H9 (cell line): ENCODE results near the gene RBM15. TPM values are rescaled to one million over a fixed set of nuclear protein-coding genes. Genes with fewer than 3 reads are reported as not detected.

Experiments
- DNase-seq: peaks from one replicate; pipeline ENCODE4 v3.0.0-alpha.2; 2017
- H2AFZ ChIP-seq: one replicate; pipeline ENCODE4 v1.6.1; 2013; ENCODE audit warnings: mild to moderate bottlenecking, low read length, control low read depth, moderate library complexity
- H2AK5ac ChIP-seq: 2 replicates; pipeline ENCODE4 v1.6.1; 2013; ENCODE audit warnings: low read length, control low read depth, mixed read lengths; ENCODE audit not compliant: insufficient read length
- H2BK120ac ChIP-seq: one replicate; pipeline ENCODE4 v1.6.1; 2013; ENCODE audit warnings: low read depth, mild to moderate bottlenecking, low read length, control low read depth, inconsistent platforms; ENCODE audit not compliant: poor library complexity, severe bottlenecking
- H2BK12ac ChIP-seq: 2 replicates; pipeline ENCODE4 v1.6.1; 2013; ENCODE audit warnings: low read length, control low read depth, mixed read lengths, low read depth; ENCODE audit not compliant: insufficient read length
- H2BK15ac ChIP-seq: 2 replicates; pipeline ENCODE4 v1.6.1; 2013; ENCODE audit warnings: low read depth, low read length, control low read depth
- H2BK20ac ChIP-seq: one replicate; pipeline ENCODE4 v1.6.1; 2013; ENCODE audit warnings: low read depth, mild to moderate bottlenecking, low read length, control low read depth, inconsistent platforms; ENCODE audit not compliant: poor library complexity, severe bottlenecking
- H2BK5ac ChIP-seq: 2 replicates; pipeline ENCODE4 v1.6.1; 2013; ENCODE audit warnings: low read length, control low read depth, mixed read lengths; ENCODE audit not compliant: insufficient read length
- H3K14ac ChIP-seq: 2 replicates; pipeline ENCODE4 v1.6.1; 2013; ENCODE audit warnings: low read length, control low read depth; ENCODE audit not compliant: insufficient read depth
- H3K18ac ChIP-seq: 2 replicates; pipeline ENCODE4 v1.6.1; 2013; ENCODE audit warnings: low read depth, mild to moderate bottlenecking, mixed read lengths, low read length, control low read depth; ENCODE audit not compliant: insufficient read length
- H3K23ac ChIP-seq: 2 replicates; pipeline ENCODE4 v1.6.1; 2013; ENCODE audit warnings: low read length, control low read depth, mixed read lengths, low read depth; ENCODE audit not compliant: insufficient read length
- H3K23me2 ChIP-seq: 2 replicates; pipeline ENCODE4 v1.6.1; 2013; ENCODE audit warnings: low read depth, mild to moderate bottlenecking, mixed read lengths, low read length, control low read depth; ENCODE audit not compliant: insufficient read length, poor library complexity, severe bottlenecking
- H3K27ac ChIP-seq: 2 replicates; pipeline ENCODE4 v1.5.1; 2013; ENCODE audit warnings: low read length, control low read depth, mixed read lengths, low read depth; ENCODE audit not compliant: insufficient read length
- H3K27me3 ChIP-seq: 2 replicates; pipeline ENCODE4 v1.6.1; 2013; ENCODE audit warnings: low read length, control low read depth, inconsistent platforms; ENCODE audit not compliant: insufficient read depth
- H3K4ac ChIP-seq: 2 replicates; pipeline ENCODE4 v1.6.1; 2013; ENCODE audit warnings: low read depth, mild to moderate bottlenecking, control low read depth, inconsistent platforms, low read length, moderate library complexity
- H3K4me1 ChIP-seq: 2 replicates; pipeline ENCODE4 v1.6.1; 2013; ENCODE audit warnings: low read length, control low read depth, inconsistent platforms; ENCODE audit not compliant: insufficient read depth
- H3K4me2 ChIP-seq: 2 replicates; pipeline ENCODE4 v1.6.1; 2013; ENCODE audit warnings: low read length, control low read depth, mixed read lengths; ENCODE audit not compliant: insufficient read length, insufficient read depth
- H3K56ac ChIP-seq: 2 replicates; pipeline ENCODE4 v1.6.1; 2013; ENCODE audit warnings: low read depth, mild to moderate bottlenecking, mixed read lengths, low read length, control low read depth; ENCODE audit not compliant: insufficient read length
- H3K79me1 ChIP-seq: 2 replicates; pipeline ENCODE4 v1.6.1; 2013; ENCODE audit warnings: low read depth, mild to moderate bottlenecking, moderate library complexity, low read length, control low read depth, inconsistent platforms; ENCODE audit not compliant: insufficient read depth, poor library complexity, severe bottlenecking
- H3K79me2 ChIP-seq: 2 replicates; pipeline ENCODE4 v1.6.1; 2013; ENCODE audit warnings: low read length, control low read depth, inconsistent platforms; ENCODE audit not compliant: insufficient read depth
- H3K9ac ChIP-seq: 2 replicates; pipeline ENCODE4 v1.6.1; 2013; ENCODE audit warnings: low read length, control low read depth, mixed read lengths; ENCODE audit not compliant: insufficient read length; ENCODE audit errors: extremely low read depth
- H3K9me3 ChIP-seq: one replicate; pipeline ENCODE4 v1.6.1; 2013; ENCODE audit warnings: low read depth, low read length, inconsistent platforms; ENCODE audit not compliant: control insufficient read depth
- H3T11ph ChIP-seq: one replicate; pipeline ENCODE4 v1.6.1; 2013; ENCODE audit warnings: mild to moderate bottlenecking, low read length, control low read depth, inconsistent platforms
- H4K20me1 ChIP-seq: one replicate; pipeline ENCODE4 v1.6.1; 2013; ENCODE audit not compliant: control insufficient read depth, insufficient read length, insufficient read depth
- H4K5ac ChIP-seq: 2 replicates; pipeline ENCODE4 v1.6.1; 2013; ENCODE audit warnings: low read depth, mild to moderate bottlenecking, mixed read lengths, low read length, control low read depth; ENCODE audit not compliant: insufficient read length
- H4K8ac ChIP-seq: replicated peaks from 2 replicates; pipeline ENCODE4 v1.6.1; 2013; ENCODE audit warnings: low read length, control low read depth, mixed read lengths, low read depth; ENCODE audit not compliant: insufficient read length
- H4K91ac ChIP-seq: 2 replicates; pipeline ENCODE4 v1.6.1; 2013; ENCODE audit warnings: low read depth, mild to moderate bottlenecking, moderate library complexity, mixed read lengths, low read length, control low read depth; ENCODE audit not compliant: insufficient read length
- H3K27ac Mint-ChIP-seq, 3 experiments: 2 replicates in 2 of 3; 3 replicates in 1 of 3; pipeline ENCODE4 v1.8.0; 2020 to 2021; ENCODE audit warnings: mixed read lengths in 3 of 3, mild to moderate bottlenecking in 1 of 3, moderate library complexity in 1 of 3
- H3K27me3 Mint-ChIP-seq: 2 replicates; pipeline ENCODE4 v1.8.0; 2021; ENCODE audit warnings: low read depth, mild to moderate bottlenecking, moderate library complexity, mixed read lengths
- H3K36me3 Mint-ChIP-seq, 3 experiments: 2 replicates in 2 of 3; 3 replicates in 1 of 3; pipeline ENCODE4 v1.8.0; 2020 to 2021; ENCODE audit warnings: low read depth in 3 of 3, mixed read lengths in 3 of 3; ENCODE audit not compliant: insufficient read depth in 1 of 3
- H3K4me1 Mint-ChIP-seq, 2 experiments: 2 replicates each; pipeline ENCODE4 v1.8.0; 2020; ENCODE audit warnings: mixed read lengths in 2 of 2
- H3K4me3 Mint-ChIP-seq, 2 experiments: 2 replicates in 1 of 2; 3 replicates in 1 of 2; pipeline ENCODE4 v1.8.0; 2020 to 2021; ENCODE audit warnings: mild to moderate bottlenecking in 2 of 2, mixed read lengths in 2 of 2, moderate library complexity in 1 of 2
- H3K9me3 Mint-ChIP-seq, 2 experiments: 2 replicates in 1 of 2; 3 replicates in 1 of 2; pipeline ENCODE4 v1.8.0; 2020; ENCODE audit warnings: mild to moderate bottlenecking in 2 of 2, mixed read lengths in 2 of 2, moderate library complexity in 1 of 2
- CTCF ChIP-seq: fragments of 200-600 bp; sonication (generic); conservative IDR thresholded peaks from 3 replicates; pipeline ENCODE4 v1.8.0; 2021; ENCODE audit warnings: antibody characterized with exemption, mild to moderate bottlenecking
- WGBS: extraction: QIAGEN DNeasy Blood & Tissue Kit; methylation state at CpG from one replicate; pipeline ENCODE4 v1.1.7; 2013; ENCODE audit warnings: missing lambda C conversion rate, low lambda C conversion rate, mixed read lengths; ENCODE audit not compliant: insufficient read length; ENCODE audit errors: extremely low coverage; 5-methylcytosine and 5-hydroxymethylcytosine counted together
- total RNA-seq: library from RNA; stranded (reverse); gene quantifications from 2 replicates; pipeline ENCODE4 v1.2.1, GENCODE V29; 2021

RBM15 gene
- total RNA-seq, 1 experiment from 2014 or later: 62.0 TPM

- Histone ChIP-seq H3K27ac (no peak overlapping the region), H4K8ac (no peak overlapping the region), H3K14ac (no peak overlapping the region), H2BK5ac (no peak overlapping the region), H3K4me2 (no peak overlapping the region), H3T11ph (no peak overlapping the region), H2BK20ac (no peak overlapping the region), H4K20me1 (no peaks in the 10 kb centered on the region), H4K5ac (no peak overlapping the region), H3K4me1 (no peaks in the 10 kb centered on the region; the same call in 1 of the 2 replicates), H3K79me2 (peaks cover 15% of the 10 kb centered on the region; the same call in 1 of the 2 replicates), H4K91ac (no peak overlapping the region), H2BK12ac (no peak overlapping the region), H2BK15ac (no peak overlapping the region), H2AK5ac (no peak overlapping the region), H3K23ac (no peak overlapping the region), H2BK120ac (no peak overlapping the region), H3K27me3 (no peaks in the 10 kb centered on the region), H3K23me2 (peaks cover 9% of the 10 kb centered on the region), H3K4ac (no peak overlapping the region), H3K9me3 (no peaks in the 10 kb centered on the region), H3K56ac (no peak overlapping the region), H3K18ac (no peak overlapping the region), H3K79me1 (no peaks in the 10 kb centered on the region), H2AFZ (no peak overlapping the region), H3K9ac (no peak overlapping the region)
- Mint-ChIP-seq H3K27me3 (no peaks in the 10 kb centered on the region; the same call in 1 of the 2 replicates), H3K4me3 (peak overlapping the region; percentile 40 to 69), H3K27ac (no peak overlapping the region; a peak in 1 of 7 replicates), H3K36me3 (peaks cover 22 to 25% (median 23%) of the 10 kb centered on the region in 3 experiments), H3K9me3 (peaks cover 6 to 8% of the 10 kb centered on the region in 2 experiments), H3K4me1 (peaks cover 24% of the 10 kb centered on the region in 2 experiments)
- no peak for TF ChIP-seq CTCF
- no peak for DNase-seq
- no CpG with 5 or more reads among the region's 1 CpG for WGBS
Observed at GRCh38 chr1:110336300-110337039, 2.7 kb upstream of the RBM15 start.
